ENCODE results near the gene TRAF3IP3.

The TRAF3IP3 gene

GRCh38 chr1:209714338-209714737 lies 41.5 kb upstream of the TRAF3IP3 start:
- no peak overlapping the region for H2AFZ ChIP-seq (ENCODE audit: low read length)
- 0 out of 2 replicates have a peak, but pooled peaks cover 15% of the 10 kb centered on the region for H3K4me1 ChIP-seq (ENCODE audit: low read length)
- no peaks in the 10 kb centered on the region for H3K9me2 ChIP-seq (replicated peaks; ENCODE audit: insufficient read depth, low read length)
- no peaks in the 10 kb centered on the region for H3K9me3 ChIP-seq (replicated peaks; ENCODE audit: insufficient read depth, low read length)
- H3K4me2 ChIP-seq (ENCODE audit: low read depth, low read length): no peak overlapping the region
- no peaks in the 10 kb centered on the region for H3F3A ChIP-seq (ENCODE audit: insufficient read depth, low read length)
- no peaks in the 10 kb centered on the region for H4K20me1 ChIP-seq (ENCODE audit: insufficient read depth, low read length)
- no peaks in the 10 kb centered on the region for H3K27me3 ChIP-seq (replicated peaks; ENCODE audit: insufficient read depth, low read length)
- H3K79me2 ChIP-seq (ENCODE audit: low read length): no peaks in the 10 kb centered on the region
- H3K36me3 ChIP-seq (replicated peaks; ENCODE audit: insufficient read depth, low read length): no peaks in the 10 kb centered on the region
- TF ChIP-seq CTCF (IDR thresholded peaks at IDR 0.05; ENCODE audit: low read length): no peak
- TF ChIP-seq EZH2 (optimal IDR thresholded peaks at IDR 0.05; ENCODE audit: low read depth, low read length): no peak
- TF ChIP-seq EZH2phosphoT487 (IDR thresholded peaks at IDR 0.05; ENCODE audit: low read length): no peak
- no peak overlapping the region for H3K27ac ChIP-seq (ENCODE audit: low read length)
- H3K9ac ChIP-seq (ENCODE audit: low read length): no peak overlapping the region
- H3K4me3 ChIP-seq (ENCODE audit: low read length): no peak overlapping the region
- DNase-seq: no peak

GRCh38 chr1:209715314-209715713 lies 40.5 kb upstream of the TRAF3IP3 start:
- Histone ChIP-seq H3K9ac (ENCODE audit: low read length) (no peak overlapping the region), H3K36me3 (replicated peaks; ENCODE audit: insufficient read depth, low read length) (no peaks in the 10 kb centered on the region), H3K4me2 (ENCODE audit: low read depth, low read length) (no peak overlapping the region), H4K20me1 (ENCODE audit: insufficient read depth, low read length) (no peaks in the 10 kb centered on the region), H3K9me3 (replicated peaks; ENCODE audit: insufficient read depth, low read length) (no peaks in the 10 kb centered on the region), H3K79me2 (ENCODE audit: low read length) (no peaks in the 10 kb centered on the region), H3K27me3 (replicated peaks; ENCODE audit: insufficient read depth, low read length) (no peaks in the 10 kb centered on the region), H3K4me3 (ENCODE audit: low read length) (no peak overlapping the region), H2AFZ (ENCODE audit: low read length) (no peak overlapping the region), H3K27ac (ENCODE audit: low read length) (no peak overlapping the region), H3K4me1 (ENCODE audit: low read length) (0 out of 2 replicates have a peak, but pooled peaks cover 8% of the 10 kb centered on the region), H3F3A (ENCODE audit: insufficient read depth, low read length) (no peaks in the 10 kb centered on the region), H3K9me2 (replicated peaks; ENCODE audit: insufficient read depth, low read length) (no peaks in the 10 kb centered on the region)
- TF ChIP-seq EZH2phosphoT487 (IDR thresholded peaks at IDR 0.05; ENCODE audit: low read length): no peak
- no peak for DNase-seq

GRCh38 chr1:209717818-209718217 lies 38.0 kb upstream of the TRAF3IP3 start:
- H3K27me3 ChIP-seq (replicated peaks; ENCODE audit: insufficient read depth, low read length): no peaks in the 10 kb centered on the region
- H3K4me1 ChIP-seq (ENCODE audit: low read length): 0 out of 2 replicates have a peak, but pooled peaks cover 6% of the 10 kb centered on the region
- no peak overlapping the region for H3K9ac ChIP-seq (ENCODE audit: low read length)
- H3K4me2 ChIP-seq (ENCODE audit: low read depth, low read length): no peak overlapping the region
- DNase-seq: no peak
- no peak overlapping the region for H2AFZ ChIP-seq (ENCODE audit: low read length)
- H4K20me1 ChIP-seq (ENCODE audit: insufficient read depth, low read length): no peaks in the 10 kb centered on the region
- H3F3A ChIP-seq (ENCODE audit: insufficient read depth, low read length): no peaks in the 10 kb centered on the region
- no peak overlapping the region for H3K4me3 ChIP-seq (ENCODE audit: low read length)
- H3K36me3 ChIP-seq (replicated peaks; ENCODE audit: insufficient read depth, low read length): no peaks in the 10 kb centered on the region
- H3K27ac ChIP-seq (ENCODE audit: low read length): no peak overlapping the region
- no peaks in the 10 kb centered on the region for H3K9me3 ChIP-seq (replicated peaks; ENCODE audit: insufficient read depth, low read length)
- no peaks in the 10 kb centered on the region for H3K9me2 ChIP-seq (replicated peaks; ENCODE audit: insufficient read depth, low read length)
- TF ChIP-seq EZH2 (optimal IDR thresholded peaks at IDR 0.05; ENCODE audit: low read depth, low read length) (no peak), CTCF (IDR thresholded peaks at IDR 0.05; ENCODE audit: low read length) (no peak), EZH2phosphoT487 (IDR thresholded peaks at IDR 0.05; ENCODE audit: low read length) (no peak)
- H3K79me2 ChIP-seq (ENCODE audit: low read length): no peaks in the 10 kb centered on the region

- Histone ChIP-seq H3K27ac (ENCODE audit: low read length) (no peak overlapping the region), H4K20me1 (ENCODE audit: insufficient read depth, low read length) (no peaks in the 10 kb centered on the region), H3K27me3 (replicated peaks; ENCODE audit: insufficient read depth, low read length) (no peaks in the 10 kb centered on the region), H3K4me2 (ENCODE audit: low read depth, low read length) (no peak overlapping the region), H3K4me3 (ENCODE audit: low read length) (no peak overlapping the region), H3F3A (ENCODE audit: insufficient read depth, low read length) (no peaks in the 10 kb centered on the region), H2AFZ (ENCODE audit: low read length) (no peak overlapping the region), H3K36me3 (replicated peaks; ENCODE audit: insufficient read depth, low read length) (no peaks in the 10 kb centered on the region), H3K9me3 (replicated peaks; ENCODE audit: insufficient read depth, low read length) (no peaks in the 10 kb centered on the region), H3K4me1 (ENCODE audit: low read length) (0 out of 2 replicates have a peak, but pooled peaks cover 6% of the 10 kb centered on the region), H3K9me2 (replicated peaks; ENCODE audit: insufficient read depth, low read length) (no peaks in the 10 kb centered on the region), H3K79me2 (ENCODE audit: low read length) (no peaks in the 10 kb centered on the region), H3K9ac (ENCODE audit: low read length) (no peak overlapping the region)
- DNase-seq: no peak
- TF ChIP-seq EZH2 (optimal IDR thresholded peaks at IDR 0.05; ENCODE audit: low read depth, low read length) (no peak), CTCF (IDR thresholded peaks at IDR 0.05; ENCODE audit: low read length) (no peak), EZH2phosphoT487 (IDR thresholded peaks at IDR 0.05; ENCODE audit: low read length) (no peak)
These were observed 35.5 kb upstream of the TRAF3IP3 start for GRCh38 chr1:209720326-209720725.
